GM12872 (cell line): ENCODE results near the gene CDK14.

Experiments used
- CTCF ChIP-seq: IDR thresholded peaks from 3 replicates; pipeline ENCODE4 v1.5.1; 2011; ENCODE audit warnings: low read depth, mild to moderate bottlenecking, low read length, moderate library complexity; ENCODE audit not compliant: insufficient read depth

The CDK14 gene

GRCh38 chr7:90916319-90916718 is 320.2 kb downstream of the CDK14 start:
- no peak for TF ChIP-seq CTCF

GRCh38 chr7:90917539-90917938 is 321.4 kb downstream of the CDK14 start:
- no peak for TF ChIP-seq CTCF

- TF ChIP-seq CTCF, result no peak
Observed at GRCh38 chr7:90918303-90918702, 322.2 kb downstream of the CDK14 start.

- TF ChIP-seq CTCF, result no peak
Observed at GRCh38 chr7:90919816-90920215, 323.7 kb downstream of the CDK14 start.

GRCh38 chr7:90920336-90920735 is 324.2 kb downstream of the CDK14 start:
- TF ChIP-seq CTCF, result no peak

- TF ChIP-seq CTCF, result no peak
Observed at GRCh38 chr7:90923541-90923997, 327.4 kb downstream of the CDK14 start.

GRCh38 chr7:90931986-90932916 is 336.1 kb downstream of the CDK14 start:
- no peak for TF ChIP-seq CTCF
